ENCODE measurements around the gene SIL1.

Gene SIL1

GRCh38 chr5:138956801-138957200 is 241.4 kb downstream of the SIL1 start:
- no peak for DNase-seq (ENCODE audit: low read depth in 2 of 2)

DNA sequence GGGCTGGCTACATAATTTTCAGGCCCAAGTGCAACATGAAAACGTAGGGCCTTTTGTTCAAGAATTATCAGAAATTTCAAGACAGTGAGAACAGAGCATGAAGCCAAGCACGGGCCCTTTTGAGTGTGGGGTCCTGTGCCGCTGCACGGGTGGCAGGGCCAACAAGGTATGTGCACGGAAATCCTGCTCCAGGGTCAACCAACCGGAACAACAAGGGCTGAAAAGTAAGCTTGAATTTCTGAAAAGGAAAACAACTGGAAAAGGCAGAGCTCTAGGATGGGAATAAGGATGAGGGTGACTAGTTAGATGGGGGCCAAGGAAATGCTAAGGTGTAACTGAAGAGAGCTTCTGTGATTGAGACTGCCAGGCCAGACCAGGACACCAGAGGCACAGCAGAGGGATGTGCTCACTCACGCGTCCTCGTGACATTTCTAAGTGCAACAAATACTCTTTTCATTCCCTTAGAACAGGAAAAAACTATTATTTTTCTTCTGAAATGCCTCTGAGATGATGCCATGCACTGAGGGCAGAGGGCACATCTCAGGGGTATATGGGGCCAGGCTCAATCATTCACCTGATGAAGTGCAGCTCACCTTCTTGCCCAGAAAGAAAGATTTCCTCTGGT is 242.4 kb downstream of the SIL1 start:
- no peak for DNase-seq (ENCODE audit: low read depth in 2 of 2)

GRCh38 chr5:138955013-138955660 is 243.0 kb downstream of the SIL1 start:
- no peak for DNase-seq (ENCODE audit: low read depth in 2 of 2)

GRCh38 chr5:138954257-138955012 is 243.7 kb downstream of the SIL1 start:
- no peak for DNase-seq (ENCODE audit: low read depth in 2 of 2)

DNA sequence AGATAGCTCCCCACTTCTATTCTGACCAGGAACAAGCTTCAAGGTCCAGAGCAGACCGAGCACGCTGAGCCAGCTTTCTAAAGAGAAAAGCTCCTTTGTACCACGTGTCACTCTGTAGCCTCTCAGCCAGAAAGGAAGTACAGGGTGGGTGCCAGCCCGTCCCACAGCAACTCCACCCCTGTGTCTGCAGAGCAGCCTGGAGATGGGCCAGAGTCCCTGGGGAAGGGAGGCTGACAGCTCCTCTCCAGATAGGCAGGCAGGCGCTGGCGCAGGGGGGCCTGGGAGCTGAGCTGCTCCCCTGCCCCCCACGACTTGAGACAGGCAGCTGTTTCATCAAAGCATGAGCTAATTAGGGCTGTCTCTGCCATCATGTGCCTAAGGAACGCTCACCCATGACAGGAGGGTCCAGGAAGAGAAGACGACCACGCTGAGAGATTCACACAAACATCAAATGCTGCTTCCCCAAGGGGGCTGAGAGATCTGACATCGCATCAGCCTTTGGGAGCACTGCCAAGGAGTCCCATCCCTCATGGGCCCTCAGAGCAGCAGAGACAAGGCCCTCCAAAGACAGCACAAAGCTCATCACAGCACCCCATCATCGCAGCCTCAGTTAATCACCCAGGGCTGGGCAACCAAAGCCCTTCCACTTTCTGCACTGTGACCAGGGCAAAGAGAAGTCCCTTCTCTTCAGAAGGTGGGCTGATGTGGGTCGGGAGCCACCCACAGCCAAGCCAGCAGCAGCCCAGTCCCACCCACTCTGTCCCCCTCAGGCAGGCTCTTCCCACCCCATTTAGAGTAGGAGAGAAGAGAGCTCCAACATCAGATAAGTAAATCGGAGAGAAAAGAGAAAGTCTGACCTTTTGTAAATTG is 244.5 kb downstream of the SIL1 start:
- DNase-seq (ENCODE audit: low read depth in 2 of 2) = no peak

- DNase-seq (ENCODE audit: low read depth in 2 of 2) = no peak
Observed at GRCh38 chr5:138952962-138953361, 245.2 kb downstream of the SIL1 start.

GRCh38 chr5:138951986-138952735 is 246.0 kb downstream of the SIL1 start:
- no peak for DNase-seq (ENCODE audit: low read depth in 2 of 2)

DNA sequence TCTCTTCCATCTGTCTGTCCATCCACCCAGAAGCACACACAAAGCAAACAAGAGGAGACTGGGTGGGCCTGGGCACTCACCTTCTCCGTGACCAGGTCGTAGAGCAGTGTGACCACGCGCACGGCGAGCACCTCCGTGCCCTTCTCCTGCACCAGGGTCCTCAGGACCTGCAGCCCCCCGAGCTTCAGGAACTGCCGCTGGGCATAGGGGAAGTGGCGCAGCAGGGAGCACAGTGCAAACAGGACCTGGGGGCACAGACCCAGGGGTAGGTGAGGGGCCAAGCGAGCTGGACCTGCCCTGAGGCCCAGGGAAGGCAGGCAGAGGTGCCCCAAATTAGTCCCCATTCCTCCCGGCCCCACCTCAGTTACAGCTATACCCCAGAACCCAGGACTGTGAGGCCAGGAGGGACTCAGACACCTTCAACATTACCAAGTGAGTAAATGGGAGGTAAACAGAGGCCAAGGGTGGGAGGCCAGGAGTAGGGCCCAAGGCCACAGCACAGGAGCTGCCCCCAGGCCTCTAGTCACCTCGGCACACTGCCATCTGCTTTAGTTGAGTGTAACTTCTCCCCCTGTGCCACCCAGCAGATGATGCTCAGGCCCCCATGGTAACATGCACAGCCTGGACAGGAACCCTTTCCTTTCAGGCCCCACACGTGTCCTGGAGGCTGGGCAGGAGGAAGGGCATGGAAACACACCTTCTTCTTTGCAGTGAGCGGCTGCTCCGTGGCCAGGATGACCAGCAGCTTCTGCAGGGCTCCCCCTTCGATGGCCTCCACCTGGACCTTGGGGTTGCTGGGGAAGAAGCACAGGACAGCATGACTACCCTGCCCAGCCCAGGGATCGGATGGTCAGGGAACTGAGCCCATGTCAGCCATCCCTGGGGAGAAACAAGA is 246.8 kb downstream of the SIL1 start:
- DNase-seq (ENCODE audit: low read depth in 2 of 2) = no peak

DNA sequence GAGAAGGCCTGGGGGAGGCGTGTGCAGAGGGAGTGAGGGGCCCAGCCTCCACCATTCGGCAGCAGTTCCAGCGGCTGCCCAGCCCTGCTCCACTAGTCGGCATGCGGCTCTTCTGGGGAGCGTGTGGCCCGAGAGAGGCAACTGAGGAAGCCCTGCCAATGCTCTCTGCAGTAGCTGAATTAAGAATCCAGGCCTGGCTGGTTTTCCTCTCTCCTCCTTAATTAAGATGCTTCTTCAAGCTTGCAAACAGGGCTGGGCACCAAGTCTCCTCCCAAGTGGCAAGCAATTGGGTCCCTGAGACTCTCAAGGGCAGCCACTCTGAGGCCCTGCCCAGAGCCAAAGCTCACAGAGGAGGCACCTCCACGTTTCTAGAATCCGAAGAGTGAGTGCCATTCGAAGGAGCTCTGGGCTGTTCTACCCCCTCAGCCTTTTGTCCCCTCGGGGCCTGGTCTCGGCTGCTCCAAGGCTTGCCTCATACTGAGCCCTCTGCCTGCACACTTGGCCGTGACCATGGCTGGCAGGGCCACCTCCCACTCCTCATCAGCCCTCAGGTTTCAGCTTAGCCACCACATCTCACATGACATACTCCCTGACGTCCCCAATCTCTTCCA is 247.6 kb downstream of the SIL1 start:
- no peak for DNase-seq (ENCODE audit: low read depth in 2 of 2)

- DNase-seq (ENCODE audit: low read depth in 2 of 2) = no peak
Observed at GRCh38 chr5:138949988-138950387, 248.2 kb downstream of the SIL1 start.

- no peak for DNase-seq (ENCODE audit: low read depth in 2 of 2)
Observed at GRCh38 chr5:138949223-138949574, 249.0 kb downstream of the SIL1 start.

DNA sequence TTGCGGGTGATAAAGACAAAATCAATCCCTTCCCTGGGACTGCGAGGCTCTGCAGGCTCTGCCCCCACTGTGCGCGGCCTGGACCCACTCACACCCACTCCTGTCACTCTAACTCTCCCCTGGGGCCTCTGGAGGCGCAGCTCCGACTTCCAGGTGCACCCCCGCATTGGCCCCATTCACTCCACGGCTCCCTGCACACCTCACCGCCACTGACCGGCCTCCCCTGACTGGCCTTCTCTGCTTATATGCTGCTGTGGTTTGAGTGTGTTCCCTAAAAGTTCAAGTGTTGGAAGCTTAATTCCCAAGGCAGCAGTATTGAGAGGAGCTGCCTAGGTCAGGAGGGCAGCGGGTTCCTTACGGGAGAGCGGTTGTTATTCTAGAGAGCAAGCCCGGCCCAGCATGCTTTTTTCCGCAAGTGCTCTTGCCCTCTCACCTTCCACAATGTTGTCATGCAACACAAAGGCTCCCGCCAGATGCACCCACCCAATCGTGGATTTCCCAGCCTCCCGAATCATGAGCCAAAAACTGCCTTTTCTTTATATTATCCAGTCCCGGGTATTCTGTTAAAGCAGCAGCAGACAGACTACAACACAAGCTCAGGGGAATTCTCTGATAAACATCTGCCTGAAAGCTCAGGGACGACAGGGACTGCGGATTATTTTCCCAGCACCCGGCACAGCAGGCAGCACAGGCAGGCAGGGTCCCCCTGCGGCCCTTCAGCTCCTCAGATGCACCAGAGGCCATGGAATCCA is 249.5 kb downstream of the SIL1 start:
- no peak for DNase-seq (ENCODE audit: low read depth in 2 of 2)

GRCh38 chr5:138947780-138948179 is 250.4 kb downstream of the SIL1 start:
- no peak for DNase-seq (ENCODE audit: low read depth in 2 of 2)

DNA sequence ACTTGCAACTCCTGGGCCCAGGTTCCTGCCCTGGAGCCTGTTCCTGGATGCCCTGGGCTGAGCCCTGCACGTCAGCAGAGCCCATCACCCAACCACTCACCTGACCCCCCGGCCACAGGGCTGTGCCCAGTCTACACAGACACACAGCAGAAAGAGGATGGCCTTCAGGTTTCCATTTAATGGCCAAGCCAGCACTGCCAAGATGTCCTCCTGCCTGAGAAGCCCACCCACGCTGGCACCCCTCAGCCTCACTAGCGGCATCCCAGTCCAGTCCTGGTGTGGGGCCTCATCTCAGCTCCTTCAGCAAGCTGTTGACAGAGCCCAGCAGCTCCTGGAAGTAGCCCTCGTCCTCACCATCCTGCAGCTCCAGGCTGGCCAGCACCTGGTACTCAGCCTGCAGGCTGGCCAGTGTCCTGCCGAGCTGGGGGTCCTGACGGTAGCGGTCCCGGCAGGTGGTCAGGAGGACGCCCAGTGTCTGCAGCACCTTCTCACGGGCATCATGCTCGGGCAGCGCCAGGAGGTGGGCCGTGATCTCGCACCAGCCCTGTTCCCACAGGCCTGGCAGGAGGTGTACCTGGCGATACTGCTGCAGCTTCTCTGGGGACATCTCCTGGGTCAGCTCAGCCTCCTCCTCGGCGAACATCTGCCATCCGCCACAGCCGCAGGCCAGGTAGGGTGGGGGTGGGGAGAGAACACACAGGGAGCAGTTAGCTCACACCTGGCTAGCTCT is 251.2 kb downstream of the SIL1 start:
- DNase-seq (ENCODE audit: low read depth in 2 of 2) = no peak

DNA sequence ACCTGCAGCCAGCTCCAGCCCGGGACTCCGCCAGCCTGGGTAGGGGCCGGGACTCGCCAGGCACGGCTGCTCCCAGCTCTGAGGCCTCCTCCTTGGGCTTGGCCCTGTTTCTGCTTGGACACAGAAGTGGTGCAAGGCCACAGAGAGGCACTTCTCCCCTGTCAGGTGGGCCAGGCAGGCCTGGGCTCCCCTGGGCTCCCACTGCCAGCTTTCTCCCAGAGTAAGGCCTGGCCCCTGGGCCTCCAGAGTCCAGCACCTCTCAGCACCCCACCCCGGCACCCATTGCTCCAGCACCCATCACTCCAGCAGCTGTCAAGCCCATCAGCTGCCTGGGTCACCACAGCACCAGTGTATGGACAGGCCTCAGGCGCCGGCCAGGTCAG is 251.9 kb downstream of the SIL1 start:
- no peak for DNase-seq (ENCODE audit: low read depth in 2 of 2)

GRCh38 chr5:138945421-138946240 is 252.5 kb downstream of the SIL1 start:
- no peak for DNase-seq (ENCODE audit: low read depth in 2 of 2)

DNA sequence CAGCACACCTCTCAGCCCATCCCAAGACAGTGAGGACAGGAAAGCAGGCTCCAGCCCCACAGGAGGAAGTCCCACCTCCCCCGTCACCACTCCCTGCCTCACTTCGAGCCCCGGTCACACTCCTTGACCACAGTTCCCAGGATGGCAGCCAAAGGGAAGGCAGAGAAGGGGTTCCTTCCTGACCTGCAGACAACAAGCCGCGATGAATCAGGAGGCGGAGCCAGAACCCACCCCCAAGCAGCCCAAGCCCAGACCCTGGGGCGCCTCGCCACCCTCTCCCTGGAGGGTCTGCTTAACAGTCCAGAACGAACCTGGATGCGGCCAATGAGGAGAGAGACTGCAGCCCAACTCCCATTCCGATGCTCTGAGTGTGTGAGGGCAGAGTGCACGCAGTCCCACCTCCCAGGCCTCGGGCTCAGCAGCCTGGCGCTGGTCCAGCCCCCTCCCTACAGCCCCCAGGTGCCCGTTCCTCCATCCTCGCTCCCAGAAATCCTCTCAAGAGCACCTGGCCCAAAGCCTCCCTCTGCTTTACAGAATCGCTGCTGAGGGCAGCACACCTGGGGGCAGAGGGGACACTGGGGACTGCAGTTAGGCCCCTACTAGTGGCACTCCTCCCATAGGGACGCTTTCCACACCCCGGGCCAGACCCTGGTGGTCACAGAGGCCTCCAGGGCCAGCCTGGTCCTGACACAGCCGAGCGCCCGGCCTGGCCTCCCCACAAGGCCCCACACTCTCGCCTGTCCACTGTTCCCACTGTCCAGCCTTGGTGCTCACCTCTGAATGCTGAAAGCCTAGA is 253.4 kb downstream of the SIL1 start:
- no peak for DNase-seq (ENCODE audit: low read depth in 2 of 2)

Data from stimulated activated CD8-positive, alpha-beta memory T cell treated with anti-CD3 and anti-CD28 coated beads, Interleukin-15, amount 100 ng/mL, for 48 hours (primary cell).